NCI-H510A (cell line): ENCODE results near the gene LRFN2.

Experiments used
- DNase-seq: peaks from one replicate; lab custom pipeline; 2025; lab: John Stamatoyannopoulos, UW

Gene LRFN2

DNA sequence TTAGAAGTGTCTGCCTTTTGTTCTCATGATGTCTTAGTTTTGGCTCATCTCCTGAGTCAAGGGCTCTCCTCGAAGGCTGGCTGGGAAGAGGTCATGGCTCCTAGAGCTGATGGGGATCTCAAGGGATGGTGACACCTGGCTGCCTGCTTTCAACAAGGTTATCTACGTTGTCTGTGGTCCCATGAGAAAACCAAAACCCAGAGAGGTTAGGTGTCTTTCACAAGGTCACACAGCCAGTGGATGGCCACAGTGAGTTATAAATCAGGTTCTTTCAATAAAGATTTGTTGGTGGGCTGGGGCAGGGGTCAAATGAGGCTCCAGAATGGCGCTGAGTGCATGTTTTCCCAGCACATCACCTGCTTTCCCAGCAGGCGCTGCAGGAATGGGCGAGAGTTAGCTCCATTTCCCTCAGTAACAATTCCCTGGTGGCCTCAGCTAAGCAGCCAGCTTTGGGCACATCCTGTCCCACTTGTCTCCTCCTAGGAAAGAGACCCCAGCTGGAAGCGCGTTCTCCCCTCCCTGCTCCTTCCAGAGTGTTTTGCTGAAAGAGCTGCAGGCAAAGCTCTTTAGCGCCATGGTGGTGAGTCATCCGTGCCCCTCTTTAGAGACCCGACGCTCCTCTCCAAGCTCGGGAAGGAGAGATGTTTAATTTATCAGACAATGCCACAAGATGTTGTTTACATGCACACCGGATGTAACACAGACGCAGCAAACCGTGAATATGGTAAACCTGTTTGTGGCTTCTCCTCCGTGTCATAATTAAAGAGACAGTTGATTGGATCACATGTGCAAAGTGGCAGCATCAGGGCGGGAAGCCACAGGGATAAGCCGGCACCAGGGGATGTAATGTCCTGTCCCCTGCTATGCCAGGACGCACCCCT, 109.7 kb downstream of the LRFN2 start:
- DNase-seq = peak; percentile 49

DNA sequence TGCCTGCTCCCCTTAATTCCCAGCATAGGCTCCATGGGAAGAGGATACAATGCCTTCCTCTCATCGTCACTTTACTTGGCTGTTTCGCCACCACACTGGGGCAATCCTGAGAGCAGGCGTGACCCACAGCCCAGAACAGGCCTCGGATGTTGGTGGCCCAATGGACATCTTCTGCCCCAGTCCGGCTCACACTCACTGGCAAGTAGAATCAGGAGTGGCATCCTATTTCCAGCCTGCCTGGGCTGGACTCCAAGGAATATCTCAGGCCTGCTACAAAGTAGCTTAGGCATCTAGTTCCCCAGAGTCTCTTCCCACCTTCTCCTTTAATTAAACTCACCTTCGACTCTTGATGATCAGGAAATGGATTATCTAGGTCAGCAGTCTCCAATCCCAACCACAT, 110.5 kb downstream of the LRFN2 start:
- no peak for DNase-seq

DNA sequence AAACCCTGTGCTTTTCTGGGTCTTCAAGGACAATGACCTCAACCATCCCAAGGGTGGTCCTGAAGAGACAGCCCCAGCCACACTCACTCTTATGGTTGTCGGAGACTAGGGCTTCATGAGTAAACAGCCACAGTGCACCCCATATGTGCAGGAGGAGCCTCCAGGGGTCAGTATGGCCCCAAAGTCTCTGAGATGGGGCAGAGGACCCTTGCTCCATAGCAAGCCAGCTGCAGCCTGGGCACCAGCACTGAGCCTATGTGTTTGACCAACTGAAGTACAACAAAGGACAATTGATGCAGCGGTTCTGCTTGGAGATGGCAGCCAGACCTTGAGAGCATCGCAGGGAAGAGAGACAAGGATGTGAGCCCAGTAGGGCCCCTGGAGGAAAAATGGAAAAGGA, 112.2 kb downstream of the LRFN2 start:
- DNase-seq = no peak

DNA sequence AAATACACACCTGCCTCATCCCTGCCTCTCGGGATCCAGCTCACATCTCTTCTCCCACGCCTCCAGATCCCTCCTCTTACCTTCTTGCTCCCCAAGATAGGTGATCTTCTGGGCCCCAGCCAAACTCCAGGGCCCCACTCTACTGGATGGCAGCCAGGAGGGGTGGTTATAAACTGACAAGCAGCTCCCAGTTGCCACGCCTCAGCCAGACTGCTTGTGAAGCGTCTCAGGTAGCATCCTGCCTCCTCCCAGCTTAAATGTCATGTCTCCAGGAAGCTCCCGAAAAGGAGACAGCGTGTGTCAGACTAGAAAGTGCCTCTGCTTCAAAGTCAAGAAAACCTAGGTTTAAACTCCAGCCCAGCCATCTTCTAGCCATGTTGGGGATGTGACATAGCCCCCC, 114.1 kb downstream of the LRFN2 start:
- no peak for DNase-seq

DNA sequence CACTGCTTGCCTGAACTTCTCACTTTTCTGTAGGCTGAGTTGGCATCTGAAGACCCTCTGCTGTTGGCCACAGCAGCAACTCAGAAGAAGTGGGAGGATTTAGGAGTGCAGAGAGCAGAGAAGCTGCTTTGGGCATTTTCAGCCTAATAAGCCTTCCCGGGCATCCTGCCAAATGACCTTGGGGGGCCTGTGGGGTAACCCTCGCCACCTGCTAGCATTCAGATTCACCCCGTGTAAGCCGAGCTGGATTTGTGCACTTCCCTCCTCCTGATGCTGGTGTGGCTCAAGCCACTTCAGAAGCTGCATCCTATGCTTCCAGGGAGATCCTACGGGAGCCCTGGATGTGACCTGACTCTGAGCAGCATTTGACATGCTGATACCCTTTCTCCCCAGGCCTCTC, 114.8 kb downstream of the LRFN2 start:
- DNase-seq = no peak

DNA sequence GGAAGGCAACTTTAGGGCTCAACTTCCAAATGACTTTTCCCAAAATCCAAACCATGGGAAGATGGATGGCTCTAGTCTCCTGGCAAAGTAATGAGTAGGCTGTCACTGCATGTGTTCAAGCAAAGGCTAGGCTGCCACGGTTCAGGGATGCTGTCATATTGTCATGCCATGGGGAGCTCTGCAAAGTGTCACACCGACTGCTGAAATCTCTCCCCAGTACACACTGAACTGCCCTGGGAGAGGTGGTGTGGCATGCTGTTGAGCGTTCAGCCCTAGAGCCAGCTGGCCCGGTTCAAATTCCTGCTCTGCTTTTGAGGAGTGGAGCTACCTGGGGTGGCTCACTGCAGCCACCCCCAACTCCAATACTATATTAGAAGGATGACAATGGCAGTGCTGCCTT, 115.9 kb downstream of the LRFN2 start:
- DNase-seq = no peak

DNA sequence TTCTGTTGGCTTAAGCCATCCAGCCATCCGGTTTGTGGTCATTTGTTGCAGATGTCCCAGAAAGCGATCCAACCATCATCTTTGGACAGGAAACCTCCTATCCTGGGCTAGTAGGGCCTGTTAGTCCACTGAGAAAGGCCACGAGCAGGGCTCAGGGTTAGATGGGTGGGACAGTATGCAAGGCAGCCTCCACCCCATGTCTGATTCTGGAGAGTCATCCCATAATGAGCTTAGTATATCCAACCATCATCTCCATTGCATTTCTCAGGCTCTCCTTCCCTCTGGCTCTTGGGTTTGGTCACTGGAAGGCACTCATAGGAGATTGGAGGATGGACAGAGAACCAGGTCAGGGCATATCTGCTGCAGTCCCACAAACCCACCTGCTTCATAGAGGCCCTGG, 117.8 kb downstream of the LRFN2 start:
- no peak for DNase-seq

DNA sequence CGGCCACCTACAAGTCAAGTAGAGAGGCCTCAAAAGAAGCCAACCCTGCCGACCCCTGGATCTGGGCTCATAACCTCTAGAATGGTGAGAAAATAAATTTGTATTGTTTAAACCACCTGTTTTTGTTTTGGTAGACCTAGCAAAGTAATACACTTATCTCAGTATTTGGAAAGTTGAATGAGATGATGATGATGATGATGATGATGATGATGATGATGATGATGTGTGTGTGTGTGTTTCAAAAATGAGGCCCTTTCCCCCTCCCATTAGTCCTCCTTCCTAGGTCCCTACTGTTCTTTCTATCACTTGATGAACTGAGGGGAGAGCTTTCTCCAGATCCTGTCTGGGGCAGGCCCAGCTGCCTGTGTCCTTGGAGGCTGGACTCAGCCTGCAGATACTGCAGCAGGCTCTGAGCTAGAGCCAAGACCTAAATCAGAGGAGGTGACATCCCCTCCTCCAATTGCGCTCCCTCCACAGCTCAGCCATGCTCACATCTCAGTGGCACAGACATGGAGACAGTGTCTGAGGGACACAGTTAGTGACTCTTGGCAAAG, 120.1 kb downstream of the LRFN2 start:
- no peak for DNase-seq

DNA sequence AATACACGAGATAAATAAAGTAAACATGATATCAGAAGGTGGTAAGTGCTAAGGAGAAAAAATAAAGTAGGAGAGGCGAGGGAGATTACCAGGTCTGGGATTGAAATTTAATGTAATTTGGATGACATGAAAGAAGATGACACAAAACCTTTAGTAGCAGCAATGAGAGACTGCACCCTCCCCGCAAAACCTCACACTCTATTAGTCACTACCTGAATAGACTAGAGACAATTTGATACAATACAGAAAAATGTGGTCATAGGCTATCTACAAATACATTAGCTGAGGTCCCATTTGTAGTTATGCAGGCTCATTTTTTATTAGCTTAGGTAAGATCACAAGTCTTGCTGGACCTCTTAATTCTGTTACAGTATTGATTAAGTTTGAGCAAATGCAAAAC, 125.5 kb downstream of the LRFN2 start:
- DNase-seq = no peak

DNA sequence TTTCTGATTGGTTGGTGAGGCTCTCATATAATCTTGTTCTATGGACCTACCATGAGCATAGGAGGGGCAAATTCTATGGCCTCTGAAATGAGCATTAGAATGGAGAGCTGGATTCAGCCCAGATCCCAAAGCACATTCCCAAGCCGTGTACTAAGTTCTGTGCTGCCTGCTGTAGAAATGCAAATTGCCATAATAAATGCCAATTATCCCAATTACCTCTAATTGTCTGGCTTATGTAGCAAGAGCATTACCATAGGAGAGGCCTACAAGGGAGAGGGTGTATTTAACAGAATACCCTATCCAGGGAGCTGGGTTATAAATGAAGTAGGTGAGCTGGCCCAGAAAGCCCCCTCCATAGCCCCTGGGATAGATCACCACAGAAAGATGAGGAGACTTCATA, 126.8 kb downstream of the LRFN2 start:
- DNase-seq = no peak

DNA sequence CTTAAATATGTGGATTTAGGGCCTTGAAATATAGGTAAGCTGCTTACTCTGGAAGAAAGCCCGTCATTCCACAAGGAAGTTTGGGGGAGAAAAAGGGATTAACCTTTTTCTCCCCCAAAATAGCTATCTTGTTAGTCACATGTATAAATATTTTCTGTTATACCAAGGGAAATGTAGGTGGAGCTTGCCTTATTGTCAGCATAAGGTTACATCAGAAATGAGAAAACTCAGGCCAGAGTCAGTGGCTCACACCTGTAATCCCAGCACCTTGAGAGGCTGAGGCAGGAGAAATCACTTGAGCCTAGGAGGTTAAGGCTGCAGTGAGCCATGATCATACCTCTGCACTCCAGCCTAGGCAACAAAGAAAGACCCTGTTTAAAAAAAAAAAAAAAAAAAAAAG, 129.9 kb downstream of the LRFN2 start:
- DNase-seq = no peak

DNA sequence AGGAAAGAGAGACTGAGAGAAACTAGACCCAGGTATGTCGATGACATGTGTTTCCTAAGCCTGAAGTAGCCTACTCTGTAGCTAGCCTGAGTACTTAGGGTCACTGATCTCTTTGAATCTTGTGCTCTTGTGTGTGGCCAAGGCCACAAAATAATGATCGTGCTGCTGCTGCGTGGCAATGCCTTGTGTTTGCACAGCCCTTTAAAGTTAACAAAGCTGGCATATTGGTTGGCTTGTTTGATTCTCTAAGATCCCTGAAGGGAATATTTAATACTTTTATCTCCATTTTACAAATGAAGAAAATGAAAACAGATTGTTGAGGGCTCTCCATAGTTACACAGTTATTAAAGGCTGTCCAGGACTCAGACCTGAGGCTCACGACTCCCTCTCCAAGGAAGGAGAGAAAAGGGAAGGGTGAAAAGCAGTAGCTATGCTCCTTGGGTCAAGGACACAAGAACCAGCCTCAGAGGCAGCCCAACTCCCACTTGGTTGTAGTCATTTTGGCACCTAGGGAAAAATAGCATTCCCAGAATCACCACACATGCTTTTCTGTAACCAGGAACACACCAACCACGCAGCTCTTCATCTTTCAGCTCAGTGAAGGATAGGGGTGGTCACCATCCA, 130.7 kb downstream of the LRFN2 start:
- DNase-seq = no peak

DNA sequence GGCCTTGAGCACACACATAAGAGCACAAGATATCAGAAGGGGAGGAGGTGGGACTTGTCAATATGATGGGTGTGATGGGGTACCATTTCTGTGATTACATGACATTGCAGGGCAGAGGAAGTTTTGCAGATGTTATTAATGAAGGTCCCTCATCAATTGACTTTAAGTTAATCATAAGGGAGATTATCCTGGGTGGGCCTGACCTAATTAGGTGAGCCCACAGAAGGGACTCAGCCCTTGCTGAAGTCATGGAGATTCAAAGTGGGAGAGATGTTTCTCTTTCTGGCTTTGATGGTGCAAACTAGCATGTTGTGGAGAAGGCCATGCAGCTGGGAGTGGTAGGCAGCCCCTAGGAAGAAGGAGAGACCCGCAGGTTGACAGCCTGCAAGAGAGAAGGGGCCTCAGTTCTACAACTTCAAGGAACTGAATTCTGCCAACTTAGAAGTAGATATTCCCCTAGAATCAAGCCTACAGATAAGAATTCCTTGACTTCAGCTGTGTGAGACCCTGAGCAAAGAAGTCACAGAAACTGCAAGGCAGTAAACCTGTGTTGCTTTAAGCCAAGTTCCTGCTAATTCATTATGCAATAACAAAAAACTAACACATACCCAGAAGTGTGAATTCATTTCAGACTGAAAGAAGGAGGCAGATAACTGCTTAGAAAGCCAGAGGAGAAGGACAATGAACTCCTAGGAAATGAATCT, 131.3 kb downstream of the LRFN2 start:
- DNase-seq = no peak

DNA sequence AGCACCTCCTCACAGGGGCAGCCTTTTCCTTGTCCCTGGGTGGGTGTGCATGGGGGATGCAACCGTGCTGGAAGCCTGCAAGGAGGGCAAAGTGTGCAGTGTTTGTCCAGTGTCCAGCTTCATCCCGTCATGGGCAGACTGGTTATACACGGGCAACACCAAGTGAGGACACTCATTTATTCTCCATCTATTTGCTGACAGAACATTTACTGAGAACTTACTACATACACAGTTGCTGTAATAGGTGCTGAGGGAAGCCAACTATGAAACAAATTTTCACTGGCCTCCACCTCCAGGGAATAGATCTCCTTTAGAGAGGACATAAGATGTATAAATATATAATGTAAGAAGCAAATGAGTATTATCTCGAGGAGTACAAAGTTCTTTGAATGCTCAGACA, 136.7 kb downstream of the LRFN2 start:
- DNase-seq = no peak

DNA sequence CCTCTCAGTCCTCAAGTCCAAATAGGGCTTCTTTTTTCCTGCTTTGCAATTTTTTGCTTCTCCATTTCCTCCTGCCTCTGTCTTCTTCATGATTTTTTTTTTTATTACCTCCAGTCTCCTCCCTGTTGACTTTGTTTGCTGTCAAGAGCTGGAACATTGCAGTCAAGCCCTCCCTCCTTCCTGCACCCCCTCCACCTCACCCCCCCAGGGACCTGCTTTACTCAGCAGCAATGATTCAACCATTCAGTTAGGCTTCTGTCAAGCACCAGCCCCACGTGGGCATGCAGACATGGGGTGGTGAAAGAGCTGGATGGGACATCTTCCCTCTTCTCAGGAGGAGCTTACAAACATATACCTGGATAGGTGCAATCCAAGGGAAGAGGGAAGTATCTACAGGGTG, 142.4 kb downstream of the LRFN2 start:
- peak; percentile 28 for DNase-seq

DNA sequence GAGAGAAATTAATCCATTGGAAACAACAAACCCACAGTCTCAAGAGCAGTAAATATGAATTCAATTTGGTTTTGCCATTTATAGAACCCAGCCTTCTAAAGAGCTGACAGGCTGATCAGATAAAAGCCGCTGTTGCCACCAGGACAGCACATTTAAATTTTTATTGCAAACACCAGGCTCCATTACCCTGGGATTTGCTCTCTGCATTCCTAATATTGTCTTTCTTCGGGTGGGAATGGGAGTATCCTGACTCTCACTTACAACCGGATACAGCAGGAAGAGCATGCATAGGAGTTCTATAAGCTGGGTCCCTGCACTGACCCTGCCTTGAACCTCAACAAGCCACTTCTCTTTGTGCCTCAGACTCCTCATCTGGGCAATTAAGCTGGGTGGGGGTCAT, 142.9 kb downstream of the LRFN2 start:
- DNase-seq = no peak

DNA sequence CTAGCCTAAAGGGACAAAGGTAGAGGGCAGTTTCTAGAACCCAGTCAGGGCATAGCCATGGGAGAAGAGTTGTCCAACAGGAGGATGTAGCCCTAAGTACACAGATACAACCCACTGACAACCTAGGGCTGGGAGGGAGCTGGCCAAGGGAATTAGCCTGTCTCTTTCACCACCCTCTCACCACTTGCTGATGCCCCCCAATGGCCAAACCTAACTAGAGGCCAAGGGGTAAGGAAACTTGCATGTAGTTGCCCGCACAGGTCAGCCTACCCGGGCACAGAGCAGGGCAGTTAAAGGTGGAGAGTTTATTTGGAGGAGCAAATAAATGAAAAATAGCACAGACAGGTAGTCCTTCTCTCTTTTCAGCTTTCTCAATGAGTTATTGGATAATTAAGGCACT, 143.3 kb downstream of the LRFN2 start:
- no peak for DNase-seq

DNA sequence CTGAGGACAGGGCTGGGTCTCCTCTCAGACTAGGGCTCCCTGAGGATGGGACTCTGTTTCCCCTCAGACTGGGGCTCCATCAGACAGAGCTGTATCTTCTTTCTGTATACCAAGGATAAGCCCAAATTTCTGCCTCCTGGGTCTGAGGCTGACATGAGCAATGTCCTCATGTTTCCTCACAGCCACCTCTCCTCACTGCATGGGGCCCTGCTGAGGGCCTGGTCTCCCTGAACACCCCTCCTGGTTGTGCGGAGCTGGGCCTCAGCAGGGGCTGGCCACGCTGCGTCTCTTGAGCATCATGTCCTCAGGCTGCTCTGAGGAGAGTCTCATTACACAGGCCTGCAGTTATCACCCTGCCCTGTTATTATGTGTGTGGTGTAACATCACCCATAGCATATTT, 144.6 kb downstream of the LRFN2 start:
- DNase-seq = no peak

DNA sequence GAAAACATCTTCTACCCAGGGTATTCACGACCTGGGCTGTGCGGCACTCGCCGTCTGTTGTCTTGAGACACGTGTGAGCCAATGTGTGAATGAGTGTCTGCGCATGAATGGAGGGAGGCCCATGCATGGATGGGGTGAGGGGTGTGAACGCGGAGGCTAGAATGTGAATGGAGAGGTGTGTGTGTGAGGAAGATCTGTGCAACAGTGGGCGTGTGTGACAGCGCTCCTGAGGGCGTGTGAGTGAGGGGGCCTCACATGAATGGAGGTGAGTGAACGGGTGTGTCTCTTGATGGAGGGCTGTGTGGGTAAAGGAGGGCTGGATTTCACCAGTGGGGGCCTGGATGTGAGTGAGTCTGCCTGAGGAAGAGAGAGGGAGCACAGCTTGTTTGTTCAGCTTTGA, 146.0 kb downstream of the LRFN2 start:
- no peak for DNase-seq

DNA sequence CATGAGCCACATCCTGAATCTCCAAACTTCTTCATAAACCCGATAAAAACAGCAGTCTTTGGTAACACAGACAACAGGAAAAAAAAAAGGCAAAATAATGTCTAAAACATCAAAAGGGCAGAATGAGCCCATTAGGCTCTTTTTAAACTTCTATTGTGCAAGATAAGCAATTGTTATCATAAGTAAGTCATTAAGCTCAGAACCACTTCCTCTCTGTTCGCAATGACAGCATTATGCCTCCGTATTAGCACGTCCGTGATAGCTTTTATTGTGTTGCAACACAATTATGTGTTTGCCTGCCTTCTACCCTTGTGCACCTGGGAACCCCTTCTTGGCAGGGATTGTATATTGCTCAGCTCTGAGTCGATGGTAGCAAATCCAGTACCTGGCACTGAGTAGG, 147.1 kb downstream of the LRFN2 start:
- no peak for DNase-seq

DNA sequence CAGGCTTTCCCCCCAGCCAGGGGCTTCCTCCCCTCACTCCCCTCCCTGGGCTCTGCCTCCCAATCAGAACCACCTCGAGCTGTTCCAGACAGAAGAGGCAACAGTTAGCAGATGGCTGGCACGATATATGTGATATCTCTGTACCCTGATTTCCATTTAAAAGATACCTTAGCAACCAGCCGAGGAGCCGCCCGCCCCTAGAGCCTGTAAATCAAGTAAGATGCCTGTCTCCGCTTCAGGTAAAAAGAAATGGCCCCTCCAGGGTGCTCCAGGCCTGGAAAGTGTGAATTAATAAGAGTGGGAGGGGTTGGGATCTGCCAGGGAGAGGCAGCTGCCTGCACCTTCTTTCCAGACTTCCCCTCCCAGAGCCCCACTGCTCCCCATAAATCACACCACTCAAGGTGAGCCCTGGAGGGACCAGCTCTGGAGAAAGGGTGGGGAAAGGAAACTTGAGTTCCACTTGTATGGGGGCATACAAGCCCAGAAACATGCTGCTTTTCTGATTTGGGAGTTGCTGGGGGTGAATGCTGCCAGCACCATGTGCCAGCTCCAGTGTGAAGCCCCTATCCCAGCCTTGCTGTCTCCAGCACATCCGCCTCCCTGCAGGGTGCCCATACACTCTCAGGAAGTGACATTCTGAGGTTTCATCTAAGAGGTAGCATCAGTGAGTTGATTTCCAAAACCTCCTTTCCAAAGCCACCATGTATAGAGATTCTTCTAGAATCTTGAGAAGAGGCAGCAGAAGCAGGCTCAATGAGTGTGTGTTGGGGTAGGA, 148.0 kb downstream of the LRFN2 start:
- DNase-seq = no peak

DNA sequence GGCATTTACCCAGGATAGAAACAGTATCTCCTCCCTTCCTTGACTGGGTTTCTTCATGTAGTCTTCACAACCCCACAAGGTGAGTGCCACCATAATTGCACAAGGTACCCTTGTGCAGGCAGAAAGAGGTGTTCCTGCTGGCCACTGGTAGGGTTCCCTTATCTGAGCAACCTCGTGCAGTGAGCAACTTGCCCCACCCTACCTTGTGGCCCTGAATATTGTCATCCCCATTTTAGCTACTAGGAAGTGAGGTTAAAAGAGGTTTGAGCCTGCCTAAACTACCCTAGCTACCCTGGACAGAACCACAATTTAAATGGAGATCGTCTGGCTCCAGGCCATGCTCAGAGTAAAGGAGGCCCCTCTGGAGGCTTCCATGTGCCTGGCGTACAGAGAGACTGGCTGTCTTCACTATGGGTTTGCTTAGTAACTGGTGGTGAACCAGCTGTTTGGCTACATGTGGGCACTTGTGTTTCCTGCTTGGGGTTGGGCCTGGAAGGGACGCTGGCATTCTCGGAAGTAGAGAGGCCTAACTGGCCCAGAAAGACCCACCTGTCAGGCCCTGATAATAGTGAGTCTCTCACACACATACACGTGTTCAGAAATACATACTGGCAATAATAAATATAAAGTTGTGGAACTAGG, 148.8 kb downstream of the LRFN2 start:
- DNase-seq = no peak
